ENCODE results near the gene DCC. TPM values are rescaled to one million over a fixed set of nuclear protein-coding genes. Genes with fewer than 3 reads are reported as not detected.

Gene DCC
- total RNA-seq, 1 experiment from 2014 or later, result 0.72 TPM

DNA sequence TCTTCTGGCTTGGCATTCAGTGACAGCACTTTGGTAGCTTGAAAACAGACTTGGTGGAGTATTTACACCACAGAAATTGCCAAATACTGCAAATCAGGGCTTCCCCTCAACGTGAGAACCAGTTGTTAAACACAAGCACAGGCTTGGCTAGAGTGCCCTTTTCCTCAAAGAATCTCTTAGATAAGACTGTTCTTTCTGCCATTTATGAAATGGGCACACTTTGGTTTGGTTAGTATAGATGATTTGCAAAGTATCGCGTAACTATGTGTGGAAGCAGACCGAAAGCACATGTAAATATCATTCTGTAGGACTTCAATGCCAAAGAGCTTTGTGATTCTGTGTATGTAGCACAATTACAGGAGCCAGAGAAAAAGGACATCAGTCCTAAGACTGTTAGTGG, 308.2 kb downstream of the DCC start (continued):
- TF ChIP-seq STAT6 (CRISPR knock-in tag; conservative IDR thresholded peaks at IDR 0.05; ENCODE audit: low read depth) (no peak), ATF6 (CRISPR knock-in tag; IDR thresholded peaks at IDR 0.05) (no peak), GTF2I (CRISPR knock-in tag; conservative IDR thresholded peaks at IDR 0.05) (no peak), ZNF121 (CRISPR knock-in tag; IDR thresholded peaks at IDR 0.05) (no peak), ZNF532 (CRISPR knock-in tag; IDR thresholded peaks at IDR 0.05; ENCODE audit: borderline replicate concordance) (no peak), SP1 (CRISPR knock-in tag; conservative IDR thresholded peaks at IDR 0.05) (no peak), TCF7 (CRISPR knock-in tag; IDR thresholded peaks at IDR 0.05; ENCODE audit: low read depth) (no peak), ETV6 (CRISPR knock-in tag; IDR thresholded peaks at IDR 0.05) (no peak)

DNA sequence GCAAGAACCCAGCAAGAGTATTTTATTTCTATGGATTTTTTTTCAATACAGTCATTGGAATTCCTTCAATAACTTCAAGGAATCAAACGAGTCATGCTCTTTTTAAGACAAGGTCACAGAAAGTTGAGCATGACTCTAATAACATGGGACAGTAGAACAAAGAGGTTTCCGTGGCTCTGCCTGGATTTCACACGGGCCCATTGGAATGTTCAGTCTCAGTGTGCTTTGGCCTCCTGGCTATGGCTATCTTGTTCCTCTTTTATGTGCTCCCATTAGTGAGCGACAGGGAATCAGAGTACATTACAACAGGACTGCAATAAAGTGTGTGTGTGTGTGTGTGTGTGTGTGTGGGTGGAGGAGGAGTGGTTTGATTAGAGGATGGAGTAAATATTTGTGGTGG, 312.4 kb downstream of the DCC start:
- H3K4me3 Mint-ChIP-seq, result no peak overlapping the region
- POLR2A ChIA-PET, result no interaction called here
- H3K4me1 Mint-ChIP-seq, result no peaks in the 10 kb centered on the region

More for the DNA sequence above, 312.4 kb downstream of the DCC start:
- ATAC-seq (no peak), DNase-seq (ENCODE audit: low spot score) (no peak)
- Mint-ChIP-seq H3K36me3 (no peaks in the 10 kb centered on the region), H3K27me3 (ENCODE audit: low read depth) (no peaks in the 10 kb centered on the region; the same call in 1 of the 2 replicates), H3K9me3 (peaks cover 3% of the 10 kb centered on the region), H3K27ac (no peak overlapping the region)
- CTCF ChIA-PET, result no interaction called here
- TF ChIP-seq, protein P1, sequence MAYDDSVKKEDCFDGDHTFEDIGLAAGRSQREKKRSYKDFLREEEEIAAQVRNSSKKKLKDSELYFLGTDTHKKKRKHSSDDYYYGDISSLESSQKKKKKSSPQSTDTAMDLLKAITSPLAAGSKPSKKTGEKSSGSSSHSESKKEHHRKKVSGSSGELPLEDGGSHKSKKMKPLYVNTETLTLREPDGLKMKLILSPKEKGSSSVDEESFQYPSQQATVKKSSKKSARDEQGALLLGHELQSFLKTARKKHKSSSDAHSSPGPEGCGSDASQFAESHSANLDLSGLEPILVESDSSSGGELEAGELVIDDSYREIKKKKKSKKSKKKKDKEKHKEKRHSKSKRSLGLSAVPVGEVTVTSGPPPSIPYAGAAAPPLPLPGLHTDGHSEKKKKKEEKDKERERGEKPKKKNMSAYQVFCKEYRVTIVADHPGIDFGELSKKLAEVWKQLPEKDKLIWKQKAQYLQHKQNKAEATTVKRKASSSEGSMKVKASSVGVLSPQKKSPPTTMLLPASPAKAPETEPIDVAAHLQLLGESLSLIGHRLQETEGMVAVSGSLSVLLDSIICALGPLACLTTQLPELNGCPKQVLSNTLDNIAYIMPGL (CRISPR knock-in tag; IDR thresholded peaks at IDR 0.05), result no peak
- no peak for TF ChIP-seq JAZF1 (CRISPR knock-in tag; IDR thresholded peaks at IDR 0.05)
- no peak for TF ChIP-seq TCF7 (CRISPR knock-in tag; IDR thresholded peaks at IDR 0.05; ENCODE audit: low read depth)
- no peak for TF ChIP-seq ZNF317 (CRISPR knock-in tag; IDR thresholded peaks at IDR 0.05; ENCODE audit: borderline replicate concordance, low read depth)
- no peak for TF ChIP-seq ZNF219 (CRISPR knock-in tag; IDR thresholded peaks at IDR 0.05; ENCODE audit: borderline replicate concordance)
- TF ChIP-seq, protein P2, sequence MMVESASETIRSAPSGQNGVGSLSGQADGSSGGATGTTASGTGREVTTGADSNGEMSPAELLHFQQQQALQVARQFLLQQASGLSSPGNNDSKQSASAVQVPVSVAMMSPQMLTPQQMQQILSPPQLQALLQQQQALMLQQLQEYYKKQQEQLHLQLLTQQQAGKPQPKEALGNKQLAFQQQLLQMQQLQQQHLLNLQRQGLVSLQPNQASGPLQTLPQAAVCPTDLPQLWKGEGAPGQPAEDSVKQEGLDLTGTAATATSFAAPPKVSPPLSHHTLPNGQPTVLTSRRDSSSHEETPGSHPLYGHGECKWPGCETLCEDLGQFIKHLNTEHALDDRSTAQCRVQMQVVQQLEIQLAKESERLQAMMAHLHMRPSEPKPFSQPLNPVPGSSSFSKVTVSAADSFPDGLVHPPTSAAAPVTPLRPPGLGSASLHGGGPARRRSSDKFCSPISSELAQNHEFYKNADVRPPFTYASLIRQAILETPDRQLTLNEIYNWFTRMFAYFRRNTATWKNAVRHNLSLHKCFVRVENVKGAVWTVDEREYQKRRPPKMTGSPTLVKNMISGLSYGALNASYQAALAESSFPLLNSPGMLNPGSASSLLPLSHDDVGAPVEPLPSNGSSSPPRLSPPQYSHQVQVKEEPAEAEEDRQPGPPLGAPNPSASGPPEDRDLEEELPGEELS (CRISPR knock-in tag; IDR thresholded peaks at IDR 0.05), result no peak
- TF ChIP-seq, protein P3, sequence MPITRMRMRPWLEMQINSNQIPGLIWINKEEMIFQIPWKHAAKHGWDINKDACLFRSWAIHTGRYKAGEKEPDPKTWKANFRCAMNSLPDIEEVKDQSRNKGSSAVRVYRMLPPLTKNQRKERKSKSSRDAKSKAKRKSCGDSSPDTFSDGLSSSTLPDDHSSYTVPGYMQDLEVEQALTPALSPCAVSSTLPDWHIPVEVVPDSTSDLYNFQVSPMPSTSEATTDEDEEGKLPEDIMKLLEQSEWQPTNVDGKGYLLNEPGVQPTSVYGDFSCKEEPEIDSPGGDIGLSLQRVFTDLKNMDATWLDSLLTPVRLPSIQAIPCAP (CRISPR knock-in tag; IDR thresholded peaks at IDR 0.05), result no peak
- no peak for TF ChIP-seq ESRRA (CRISPR knock-in tag; IDR thresholded peaks at IDR 0.05; ENCODE audit: borderline replicate concordance)
- TF ChIP-seq ZNF396 (CRISPR knock-in tag; IDR thresholded peaks at IDR 0.05; ENCODE audit: borderline replicate concordance), result no peak
- no peak for TF ChIP-seq SOX15 (CRISPR knock-in tag; IDR thresholded peaks at IDR 0.05)
- no peak for TF ChIP-seq GTF2I (CRISPR knock-in tag; conservative IDR thresholded peaks at IDR 0.05)
